ENCODE data around the gene SCN8A. TPM values are rescaled to one million over a fixed set of nuclear protein-coding genes. Genes with fewer than 3 reads are reported as not detected.

Gene SCN8A
- total RNA-seq, 2 experiments from 2014 or later = 1.4 to 1.6 TPM

DNA sequence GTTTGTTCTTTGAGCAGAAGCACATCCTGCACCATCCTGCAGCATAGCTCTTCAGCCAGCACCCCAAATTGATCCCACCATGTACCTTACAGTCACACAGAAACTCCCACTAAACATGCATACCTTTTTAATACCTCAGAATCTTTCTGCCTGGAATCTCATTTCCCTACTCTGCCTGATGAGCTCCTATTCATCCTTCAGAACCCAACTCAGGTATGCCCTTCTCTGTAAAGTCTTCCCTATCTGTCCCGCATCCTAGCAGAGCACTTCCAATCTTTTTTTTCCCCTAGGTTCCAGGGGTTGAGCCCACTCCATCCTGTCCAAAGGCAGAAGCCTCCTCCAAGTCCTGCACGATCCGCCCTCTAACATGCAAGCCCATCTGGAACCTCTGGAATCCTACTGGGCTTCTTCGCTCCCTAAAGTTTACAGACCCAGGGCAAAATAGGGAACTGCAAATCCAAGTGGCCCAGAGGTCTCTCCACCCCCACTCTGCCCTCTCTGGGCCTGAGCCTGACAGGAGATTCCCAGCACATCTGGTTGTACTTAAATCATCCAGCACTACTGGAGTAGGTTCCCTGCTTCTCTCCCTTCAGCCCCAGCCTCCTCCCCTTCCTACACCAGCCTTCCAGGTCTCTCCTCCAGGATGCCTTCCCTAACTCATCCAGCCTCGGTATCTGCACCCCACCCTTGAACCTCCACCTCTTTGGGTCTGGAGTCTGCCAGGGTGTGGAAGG, 261.5 kb downstream of the SCN8A start:
- Mint-ChIP-seq H3K9me3 (ENCODE audit: insufficient read depth) (no peaks in the 10 kb centered on the region), H3K4me1 (ENCODE audit: low read depth) (peaks cover 14% of the 10 kb centered on the region), H3K27me3 (ENCODE audit: low read depth) (peaks cover 43% of the 10 kb centered on the region), H3K27ac (no peak overlapping the region), H3K4me3 (no peak overlapping the region), H3K36me3 (ENCODE audit: low read depth) (no peaks in the 10 kb centered on the region)
- CTCF ChIA-PET = no interaction called here
- no peak for ATAC-seq
- POLR2A ChIA-PET = no interaction called here
- DNase-seq = no peak

DNA sequence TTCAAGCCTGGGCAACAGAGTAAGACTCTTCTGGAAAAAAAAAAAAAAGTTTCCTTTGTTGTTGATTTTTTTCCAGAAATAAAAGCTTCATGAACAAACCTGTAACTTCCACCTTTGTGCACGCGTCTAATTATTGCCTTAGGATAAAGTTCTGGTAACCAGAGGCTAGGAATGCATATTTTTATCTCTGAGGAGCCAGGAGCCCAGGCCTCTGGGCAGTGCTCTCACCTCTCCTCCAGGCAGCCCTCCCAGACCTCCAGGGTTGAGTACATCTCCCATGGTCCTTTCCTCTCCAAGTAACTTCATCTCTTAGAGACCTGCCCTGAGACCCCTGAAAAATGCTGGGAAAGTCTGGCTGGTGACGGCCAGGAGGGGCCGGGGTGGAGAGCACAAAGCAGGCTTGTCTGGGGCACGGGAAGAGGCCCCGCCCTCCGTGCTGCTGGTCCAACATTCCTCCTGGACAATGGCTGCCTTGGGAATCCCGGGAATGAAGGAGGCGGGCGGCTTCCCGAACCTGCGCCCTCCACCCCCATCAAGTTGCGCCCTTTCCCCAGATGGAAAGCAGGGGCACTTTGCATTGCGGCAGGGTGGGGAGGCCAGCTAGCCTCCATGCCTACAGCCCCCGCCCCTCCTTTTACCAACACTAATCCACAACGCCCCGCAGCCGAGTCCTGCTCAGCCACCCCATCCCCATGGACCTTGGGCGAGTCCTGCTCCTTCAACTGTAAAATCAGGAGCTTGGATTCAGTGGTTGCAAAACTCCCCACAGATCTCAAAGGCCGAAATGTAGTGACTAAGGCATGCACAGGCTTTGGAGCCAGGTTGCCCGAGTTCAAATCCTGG, 264.8 kb downstream of the SCN8A start:
- ChIA-PET CTCF (no interaction called here), POLR2A (interaction anchor here (0.7 kb wide), 1 partner anchor 8 kb away, joined by 5 read pairs; no protein-coding TSS in a partner anchor)
- no peaks in the 10 kb centered on the region for H3K36me3 Mint-ChIP-seq (ENCODE audit: low read depth)
- H3K27me3 Mint-ChIP-seq (ENCODE audit: low read depth) = peaks cover 32% of the 10 kb centered on the region
- DNase-seq = no peak
- H3K27ac Mint-ChIP-seq = no peak overlapping the region
- no peak overlapping the region for H3K4me3 Mint-ChIP-seq
- no peak for ATAC-seq
- peaks cover 12% of the 10 kb centered on the region for H3K4me1 Mint-ChIP-seq (ENCODE audit: low read depth)
- no peaks in the 10 kb centered on the region for H3K9me3 Mint-ChIP-seq (ENCODE audit: insufficient read depth)

DNA sequence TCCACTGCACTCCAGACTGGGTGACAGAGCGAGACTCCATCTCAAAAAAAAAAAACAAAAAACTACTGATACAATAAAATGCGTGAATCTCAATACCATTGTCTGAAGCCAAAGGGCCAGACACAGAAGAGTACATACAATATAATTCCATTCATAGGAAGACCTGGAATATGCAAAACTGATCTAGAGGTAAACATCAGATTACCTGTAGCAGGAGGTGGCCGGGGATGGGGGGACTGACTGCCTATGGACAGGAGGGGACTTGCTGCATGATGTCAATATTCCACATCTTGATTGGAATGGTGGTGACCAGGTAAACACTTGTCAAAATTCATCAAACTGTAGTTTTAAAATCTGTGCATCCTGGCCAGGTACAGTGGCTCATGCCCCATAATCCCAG, 270.0 kb downstream of the SCN8A start:
- POLR2A ChIA-PET = no interaction called here
- no peak for ATAC-seq
- CTCF ChIA-PET = interaction anchor here (1.0 to 5.7 kb wide), 2 partner anchors 14 to 37 kb away, joined by 3 to 30 read pairs; no protein-coding TSS in a partner anchor
- Mint-ChIP-seq H3K27me3 (ENCODE audit: low read depth) (peaks cover 49% of the 10 kb centered on the region), H3K36me3 (ENCODE audit: low read depth) (no peaks in the 10 kb centered on the region), H3K4me3 (no peak overlapping the region), H3K9me3 (ENCODE audit: insufficient read depth) (no peaks in the 10 kb centered on the region), H3K4me1 (ENCODE audit: low read depth) (peaks cover 9% of the 10 kb centered on the region), H3K27ac (no peak overlapping the region)
- DNase-seq = no peak

Other genes with a start within 250 kb of the SCN8A start
- not detected for gene CELA1, start 244.6 kb upstream of the SCN8A start, total RNA-seq
- gene GALNT6, start 199.8 kb upstream of the SCN8A start, total RNA-seq = 10 to 100 TPM; 40.4 to 43.1 TPM
- gene SLC4A8, start 166.4 kb upstream of the SCN8A start, total RNA-seq = 10 to 100 TPM; 11.4 to 12.6 TPM